ENCODE results near the gene DEPP1.

DEPP1 gene

GRCh38 chr10:44992732-44993225 is 14.2 kb upstream of the DEPP1 start:
- TF ChIP-seq CTCF (IDR thresholded peaks at IDR 0.05; ENCODE audit: insufficient read depth, low read depth, low read length, missing control alignments), result no peak
- no peak for DNase-seq (ENCODE audit: low read depth)

GRCh38 chr10:44992070-44992731 is 13.6 kb upstream of the DEPP1 start:
- H3K4me3 ChIP-seq (ENCODE audit: low read length), result no peak overlapping the region
- TF ChIP-seq CTCF (IDR thresholded peaks at IDR 0.05; ENCODE audit: insufficient read depth, low read depth, low read length, missing control alignments), result no peak
- no peak for DNase-seq (ENCODE audit: low read depth)

More at GRCh38 chr10:44992732-44993225, 14.2 kb upstream of the DEPP1 start:
- H3K4me3 ChIP-seq (ENCODE audit: low read length), result no peak overlapping the region

GRCh38 chr10:44991571-44991970 is 13.0 kb upstream of the DEPP1 start:
- no peak for TF ChIP-seq CTCF (IDR thresholded peaks at IDR 0.05; ENCODE audit: insufficient read depth, low read depth, low read length, missing control alignments)
- no peak for DNase-seq (ENCODE audit: low read depth)
- no peak overlapping the region for H3K4me3 ChIP-seq (ENCODE audit: low read length)

GRCh38 chr10:44990965-44991364 is 12.4 kb upstream of the DEPP1 start:
- no peak overlapping the region for H3K4me3 ChIP-seq (ENCODE audit: low read length)
- no peak for DNase-seq (ENCODE audit: low read depth)
- no peak for TF ChIP-seq CTCF (IDR thresholded peaks at IDR 0.05; ENCODE audit: insufficient read depth, low read depth, low read length, missing control alignments)

GRCh38 chr10:44990302-44990655 is 11.7 kb upstream of the DEPP1 start:
- no peak for DNase-seq (ENCODE audit: low read depth)
- peak; percentile 8 for TF ChIP-seq CTCF (IDR thresholded peaks at IDR 0.05; ENCODE audit: insufficient read depth, low read depth, low read length, missing control alignments)
- H3K4me3 ChIP-seq (ENCODE audit: low read length), result no peak overlapping the region

GRCh38 chr10:44989597-44990301 is 11.1 kb upstream of the DEPP1 start:
- TF ChIP-seq CTCF (IDR thresholded peaks at IDR 0.05; ENCODE audit: insufficient read depth, low read depth, low read length, missing control alignments), result no peak
- H3K4me3 ChIP-seq (ENCODE audit: low read length), result no peak overlapping the region
- DNase-seq (ENCODE audit: low read depth), result no peak
